ENCODE data around the gene CLEC16A. TPM values are rescaled to one million over a fixed set of nuclear protein-coding genes. Genes with fewer than 3 reads are reported as not detected.

CLEC16A gene
- polyA plus RNA-seq, 5 donors: 16.5 to 19.9 (median 18.6) TPM

DNA sequence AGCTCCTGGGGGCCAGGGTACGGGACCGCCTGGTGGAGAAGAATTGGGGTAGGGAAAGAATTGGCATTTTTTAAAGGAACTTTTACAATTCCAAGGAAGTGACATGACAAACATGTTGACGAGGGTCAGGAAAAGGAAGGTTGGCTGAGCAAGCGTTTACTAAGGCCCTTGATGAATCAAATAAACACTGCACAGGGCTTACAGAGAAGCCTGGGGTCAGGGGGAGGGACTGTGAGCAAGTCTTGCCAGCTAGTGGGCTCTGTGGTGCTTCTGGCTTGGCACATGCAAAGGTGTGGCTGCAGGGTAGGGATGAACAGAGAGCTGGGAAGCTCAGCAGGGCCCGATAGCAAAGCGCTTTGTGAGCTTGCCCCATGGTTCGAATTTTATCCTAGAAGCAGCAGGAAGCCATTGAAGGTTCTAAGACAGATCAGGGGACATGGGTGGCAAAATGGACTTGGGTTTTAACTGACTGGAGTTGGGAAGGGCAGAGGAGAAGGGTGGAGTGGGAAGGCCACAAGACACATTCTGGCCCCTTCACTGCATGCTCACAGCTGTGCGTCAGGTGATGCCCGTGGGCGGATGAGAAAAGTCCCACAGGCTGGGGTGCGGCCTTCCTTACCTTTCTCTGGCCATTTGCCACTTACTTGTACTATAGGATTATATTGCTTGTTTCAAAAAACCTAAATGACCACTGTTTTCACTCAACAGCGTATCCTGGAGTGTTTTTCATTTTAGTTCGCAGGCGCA is 193.8 kb downstream of the CLEC16A start:
- DNase-seq: no peak

DNA sequence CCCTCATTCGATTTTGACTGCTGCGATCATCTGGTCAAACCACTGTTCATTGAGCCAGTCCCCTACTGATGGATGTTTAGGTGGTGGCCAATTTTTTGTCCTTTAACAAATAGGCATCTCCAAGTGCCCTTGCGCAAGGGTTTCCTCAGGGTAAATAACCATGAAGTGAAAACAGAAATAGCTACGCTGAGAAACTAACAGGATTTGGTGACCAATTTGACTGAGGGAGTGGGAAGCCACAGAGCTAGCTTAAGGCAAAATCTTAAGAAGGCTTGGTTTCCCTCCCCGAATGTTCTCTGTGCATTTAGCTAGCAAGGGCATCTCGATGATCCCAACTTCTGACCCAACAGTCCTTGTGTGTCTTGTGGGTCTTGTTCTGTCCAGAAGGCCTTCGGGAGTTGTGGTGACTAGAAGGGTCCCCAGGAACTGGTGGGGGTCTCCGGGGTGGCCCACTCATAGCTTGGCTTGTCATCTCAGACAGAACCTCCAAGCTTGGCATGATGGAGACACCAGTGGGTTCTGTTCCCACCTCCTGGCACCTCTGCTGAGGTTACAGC is 194.5 kb downstream of the CLEC16A start:
- no peak for DNase-seq

DNA sequence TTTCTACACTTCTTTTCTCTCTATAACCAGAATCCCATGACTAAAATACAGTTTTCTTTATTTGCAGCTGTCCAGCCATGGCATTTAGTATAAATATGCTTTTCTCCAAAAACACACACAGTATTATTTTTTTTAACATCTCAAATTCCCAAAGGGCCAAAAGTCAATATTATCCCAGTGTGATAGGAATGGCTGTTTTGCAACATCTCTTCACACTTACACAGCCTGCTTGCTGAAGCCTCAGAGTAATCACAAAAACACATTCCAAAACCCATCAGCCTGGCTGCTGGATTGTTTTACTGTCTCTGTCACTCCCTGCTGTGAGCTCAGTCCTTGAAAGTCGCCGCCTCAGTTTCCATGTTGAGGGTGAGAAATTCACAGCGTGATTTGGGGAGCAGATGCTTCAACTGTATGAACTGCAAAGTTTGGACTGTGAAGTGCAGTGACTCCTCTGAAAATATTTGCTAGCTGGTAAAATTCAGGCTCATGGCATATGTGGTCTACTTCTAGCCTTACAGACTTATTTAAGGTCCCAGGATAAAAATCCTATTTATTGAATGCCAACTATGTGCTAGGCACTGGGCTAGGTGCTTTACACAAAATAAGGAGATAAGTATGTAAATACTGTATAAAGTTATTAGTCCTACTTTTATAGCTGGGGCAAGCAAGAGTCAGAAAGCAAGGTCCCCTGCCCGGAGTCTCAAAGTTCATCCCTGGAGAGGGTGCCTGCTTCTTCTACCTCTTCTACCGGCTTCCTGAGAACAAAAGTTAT is 195.1 kb downstream of the CLEC16A start:
- no peak for DNase-seq

DNA sequence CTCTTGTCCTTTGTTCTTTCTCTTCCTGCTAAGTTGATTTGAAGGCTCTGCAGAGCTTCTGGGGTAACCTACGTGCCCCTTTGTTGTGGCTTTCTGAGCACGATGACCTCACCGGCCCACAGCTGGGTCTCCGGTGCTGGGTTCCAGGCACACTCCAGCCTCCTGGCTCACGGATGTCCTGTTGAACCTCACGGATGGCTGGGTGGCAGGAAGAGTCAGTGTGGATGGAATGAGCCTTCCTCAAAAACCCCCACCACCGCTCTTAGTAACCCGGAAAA is 195.7 kb downstream of the CLEC16A start:
- no peak for DNase-seq

DNA sequence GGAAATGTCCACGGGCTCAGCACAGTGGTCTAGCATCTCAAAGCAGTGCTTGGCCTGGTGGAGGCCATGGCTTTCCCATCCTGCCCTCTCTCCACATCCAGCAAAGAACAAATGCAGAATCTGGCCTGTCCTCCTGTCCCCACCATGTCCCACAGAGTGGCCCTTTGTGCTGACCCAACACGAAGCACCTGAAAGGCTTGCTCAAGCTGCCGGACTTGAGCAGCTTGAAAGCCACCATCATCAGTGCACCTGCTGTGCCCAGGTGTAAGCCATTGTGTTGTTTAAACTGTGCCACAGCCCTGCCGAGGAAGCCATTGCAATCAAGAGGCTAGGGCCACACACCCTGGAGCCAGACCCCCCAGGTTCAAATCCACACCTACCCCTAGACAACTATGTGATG is 196.1 kb downstream of the CLEC16A start:
- no peak for DNase-seq

DNA sequence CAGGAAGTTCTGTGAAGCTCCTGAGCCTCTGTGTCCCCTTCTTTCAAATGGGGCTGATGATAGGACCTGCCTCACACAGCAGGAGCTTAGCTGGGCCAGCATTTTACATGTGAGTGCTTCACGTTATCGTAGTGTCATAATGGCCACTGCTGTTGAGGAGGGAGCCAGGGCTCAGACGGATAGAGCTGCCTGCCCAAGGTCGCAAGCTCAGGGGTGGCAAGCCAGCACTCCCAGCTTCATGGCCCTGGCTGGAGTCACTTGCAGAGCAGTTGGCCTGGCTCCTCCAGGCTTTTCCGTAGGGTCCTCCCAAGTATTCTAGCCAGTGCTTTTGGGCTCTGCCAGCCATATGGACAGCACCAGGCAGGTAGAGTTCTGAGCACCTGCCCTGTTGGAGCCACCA is 196.5 kb downstream of the CLEC16A start:
- DNase-seq: no peak

DNA sequence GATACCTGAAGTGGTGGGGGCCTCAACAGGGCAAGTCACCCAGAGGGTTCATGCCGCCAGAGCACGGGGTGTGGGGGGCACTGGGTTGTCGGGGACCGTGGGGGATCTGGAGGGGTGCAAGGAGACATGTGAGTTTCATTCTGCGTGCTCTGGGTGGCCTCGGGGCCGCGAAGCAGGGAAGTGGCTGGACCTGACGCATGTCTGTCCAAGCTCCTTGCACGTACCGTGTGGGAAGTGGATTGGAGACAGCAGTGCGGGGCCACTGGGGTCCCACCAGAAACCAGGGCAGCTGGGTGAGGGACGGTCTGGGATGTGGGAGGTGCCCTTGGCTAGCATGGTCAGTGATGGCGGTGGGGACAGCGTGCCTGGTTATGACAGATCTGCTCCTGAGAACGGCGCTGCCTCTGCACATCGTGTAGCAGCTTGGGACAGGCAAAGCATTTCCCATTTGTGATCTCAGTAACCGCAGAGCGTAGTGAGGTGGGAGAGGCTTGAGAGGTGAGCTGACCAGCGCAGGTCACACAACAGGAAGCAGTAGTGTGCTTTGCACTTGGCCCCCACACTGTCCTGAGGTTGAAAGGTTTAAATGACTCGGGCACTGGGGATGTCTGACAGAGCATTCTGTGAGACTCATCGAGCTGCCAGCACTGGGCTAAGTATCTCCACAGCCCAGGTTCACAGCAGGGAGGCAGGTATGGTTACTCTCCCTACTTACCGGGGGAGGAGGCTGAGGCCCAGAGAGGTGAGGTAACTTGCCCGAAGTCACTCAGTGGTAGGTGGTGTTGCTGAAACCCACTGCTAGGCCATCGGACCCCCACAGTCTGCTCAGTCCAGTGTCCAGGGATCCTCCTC is 197.3 kb downstream of the CLEC16A start:
- DNase-seq: no peak

DNA sequence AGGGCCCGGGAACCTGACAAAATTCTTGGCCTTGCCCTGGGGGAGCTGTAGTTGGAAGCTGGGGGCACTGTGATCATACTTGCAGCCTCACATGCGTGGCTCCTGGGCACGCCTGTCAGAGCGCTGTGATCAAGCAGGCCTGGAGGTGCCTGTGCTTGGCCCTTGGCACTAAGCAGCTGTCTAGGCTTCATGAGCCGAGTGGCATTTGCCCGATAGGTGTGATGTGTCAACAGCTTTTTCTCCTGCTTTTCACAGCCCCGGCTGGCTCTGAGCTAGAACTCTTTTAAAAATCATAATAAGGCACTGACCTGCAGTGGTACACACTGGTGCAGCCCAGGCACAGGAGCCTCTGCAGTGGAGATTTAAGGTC is 197.9 kb downstream of the CLEC16A start:
- DNase-seq: no peak

DNA sequence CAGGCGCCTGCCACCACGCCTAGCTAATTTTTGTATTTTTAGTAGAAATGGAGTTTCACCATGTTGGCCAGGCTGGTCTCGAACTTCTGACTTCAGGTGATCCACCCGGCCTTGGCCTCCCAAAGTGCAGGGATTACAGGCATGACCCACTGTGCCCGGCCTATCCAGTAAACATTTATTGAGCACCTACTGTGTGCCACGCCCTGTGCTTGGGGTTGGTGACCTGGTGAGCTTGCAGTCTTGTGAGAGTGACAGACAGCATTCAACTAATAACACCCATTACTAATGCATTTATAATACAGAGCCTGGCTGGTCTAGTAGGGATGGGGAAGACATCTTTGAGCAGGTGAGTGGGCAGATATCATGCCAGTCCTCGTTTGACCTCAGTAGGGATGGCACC is 198.6 kb downstream of the CLEC16A start:
- DNase-seq: no peak

DNA sequence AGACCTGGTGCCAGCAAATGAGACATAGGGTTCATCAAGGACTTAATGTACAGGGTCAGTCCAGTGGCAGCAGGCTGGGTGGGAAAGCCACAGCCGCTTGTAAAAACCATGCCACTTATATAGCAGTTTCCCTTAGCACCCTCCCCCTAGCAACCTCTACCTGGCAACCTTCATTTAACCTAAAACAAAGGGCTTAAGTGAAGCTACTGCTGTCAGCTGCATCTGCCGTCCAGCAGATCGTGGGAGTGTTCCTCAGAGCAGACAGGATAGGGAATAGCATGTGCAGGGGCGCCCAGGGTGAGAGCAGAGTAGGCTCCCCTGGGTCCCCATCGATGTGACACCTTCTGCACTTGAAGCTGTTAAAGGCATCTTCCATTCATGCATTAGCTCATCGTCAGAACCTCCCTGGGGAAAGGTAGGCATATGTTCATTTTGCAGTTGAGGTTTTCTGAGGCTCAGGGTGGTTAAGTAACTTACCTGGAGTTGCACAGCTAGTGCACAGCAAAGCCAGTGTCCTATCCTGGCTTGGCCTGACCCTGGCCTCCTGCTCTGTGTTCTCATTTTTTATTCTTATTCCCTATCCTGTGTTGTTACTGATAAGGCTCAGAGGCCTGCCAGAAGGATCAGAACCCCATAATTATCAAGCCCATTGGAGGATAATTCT is 199.1 kb downstream of the CLEC16A start:
- no peak for DNase-seq

DNA sequence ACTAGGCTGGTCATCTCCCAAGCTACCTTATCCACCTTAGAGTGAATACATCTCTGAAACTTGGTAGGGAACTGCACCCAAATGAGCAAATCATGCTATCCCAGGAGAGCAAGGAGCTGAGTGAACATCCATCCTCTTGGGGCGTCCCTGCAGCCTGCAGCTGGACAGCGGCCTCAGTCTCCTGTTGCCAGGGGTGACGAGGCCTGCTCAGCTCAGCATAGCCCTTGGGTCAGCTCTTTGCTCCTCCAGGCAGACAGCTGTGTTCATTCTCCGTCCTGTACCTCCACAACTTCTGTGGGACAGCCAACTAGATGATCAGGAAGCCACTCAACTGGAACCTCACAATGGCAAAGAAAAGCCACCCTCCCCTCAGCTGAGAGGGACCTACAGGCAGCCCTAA is 199.8 kb downstream of the CLEC16A start:
- no peak for DNase-seq

DNA sequence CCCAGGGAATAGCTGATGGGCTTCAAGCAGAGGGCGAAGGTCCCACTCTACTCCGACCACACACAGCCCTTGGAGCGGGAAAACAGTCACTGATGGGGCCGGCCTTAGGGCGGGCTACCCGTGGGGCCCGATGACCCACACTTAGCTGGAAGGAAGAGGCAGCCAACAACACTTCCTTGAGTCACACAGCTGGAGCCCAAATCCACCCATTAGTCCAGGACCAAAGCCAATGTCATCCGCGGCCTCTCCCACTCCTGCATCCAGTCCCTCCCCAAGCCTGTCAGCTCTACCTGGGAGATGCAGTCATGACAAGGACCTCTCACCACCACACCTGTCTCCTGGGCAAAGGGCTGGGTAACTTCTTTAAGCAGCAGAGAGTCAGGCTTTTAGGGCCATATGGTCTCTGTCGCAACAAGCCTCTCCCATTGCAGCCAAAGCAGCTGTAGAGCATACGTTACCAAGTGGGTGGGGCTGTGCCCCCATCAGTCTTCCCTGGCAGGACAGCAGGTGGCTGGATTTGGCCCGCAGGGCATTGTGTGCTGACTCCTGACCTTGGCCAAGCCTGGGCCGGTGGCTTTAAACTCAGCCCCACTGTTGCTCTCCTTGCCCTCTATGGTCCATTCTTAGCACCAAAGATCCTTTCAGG is 200.9 kb downstream of the CLEC16A start:
- DNase-seq: no peak

DNA sequence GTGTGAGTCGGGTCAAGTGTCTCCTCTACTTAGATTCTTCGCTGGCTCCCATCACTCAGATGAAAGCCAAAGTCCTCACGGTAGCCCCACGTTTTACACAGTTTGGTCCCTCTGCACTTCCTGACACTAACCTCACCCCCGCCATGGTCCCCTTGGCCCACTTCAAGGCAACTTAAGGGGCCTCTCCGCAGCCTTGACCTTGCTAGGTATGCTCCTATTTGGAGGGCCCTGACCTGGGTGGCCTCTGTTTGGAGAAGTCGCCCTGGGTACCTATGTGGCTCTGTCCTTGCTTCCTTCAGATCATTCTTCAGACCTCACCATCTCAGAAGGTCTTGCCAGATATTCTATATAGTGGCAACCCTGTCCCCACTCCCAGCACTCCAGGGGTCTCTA is 201.5 kb downstream of the CLEC16A start:
- DNase-seq: no peak

DNA sequence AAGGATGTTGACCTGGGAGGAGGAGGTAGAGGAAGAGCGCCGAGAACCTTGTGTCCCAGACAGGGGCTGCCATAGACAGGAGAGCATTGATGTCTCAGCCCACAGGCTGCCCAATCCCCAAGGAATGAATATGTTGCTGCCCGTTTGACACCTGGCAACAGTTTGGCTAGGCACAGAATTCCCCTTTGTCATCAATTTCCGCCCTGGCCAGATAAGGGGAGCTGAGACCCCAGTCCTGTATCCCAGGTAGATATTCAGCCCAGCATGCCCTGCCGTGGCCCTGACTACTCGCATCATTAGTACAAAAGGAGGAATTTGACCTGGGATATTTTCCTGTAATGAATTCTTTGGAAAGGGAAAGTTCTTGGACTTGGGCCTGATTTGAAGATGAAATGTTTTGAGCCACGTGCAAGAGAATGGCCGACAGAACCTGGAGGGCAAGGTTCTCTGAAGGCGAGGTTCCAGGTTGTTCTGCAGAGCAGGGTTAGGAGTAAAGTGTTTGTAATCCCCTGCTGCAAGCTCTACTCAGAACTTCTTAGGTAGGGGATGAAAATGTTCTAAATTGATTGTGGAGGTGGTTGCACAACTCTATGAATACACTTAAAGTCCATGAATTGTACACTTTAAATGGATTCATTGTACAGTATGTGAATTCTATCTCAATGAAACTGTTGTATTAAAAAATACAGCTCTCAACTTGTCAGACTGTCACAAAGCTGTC is 202.8 kb downstream of the CLEC16A start:
- DNase-seq: no peak

DNA sequence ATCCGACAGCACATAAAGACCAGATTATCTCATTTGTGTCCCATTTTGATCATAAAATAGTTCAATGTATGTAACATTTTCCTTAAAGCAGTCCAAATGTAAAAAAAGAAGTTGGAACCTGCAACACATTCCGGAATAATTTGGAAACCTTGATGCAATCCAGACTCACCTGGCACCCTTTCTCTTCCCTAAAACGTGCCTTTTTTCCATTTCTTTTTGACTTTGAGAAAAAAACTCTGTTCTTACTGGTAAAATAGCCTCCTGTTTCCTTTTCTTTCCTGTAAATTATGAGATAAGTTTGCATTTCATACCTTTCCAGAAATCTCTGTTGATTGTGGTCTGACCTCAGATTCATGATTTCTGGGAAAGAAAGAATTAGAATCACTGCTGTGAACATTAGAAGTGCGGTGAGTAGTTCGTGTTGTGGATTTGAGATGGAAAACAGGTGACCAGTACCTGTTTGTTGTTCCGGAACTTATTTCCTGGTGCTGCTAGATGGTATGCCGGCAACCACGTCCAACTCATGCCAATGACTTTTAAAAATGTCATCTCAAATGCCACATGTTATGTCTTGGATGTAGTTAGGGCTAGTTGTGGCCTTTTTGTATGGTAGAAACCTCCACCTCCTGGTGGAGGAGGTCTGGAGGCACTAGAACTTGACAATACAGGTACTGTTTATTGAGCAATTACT is 203.5 kb downstream of the CLEC16A start:
- DNase-seq: no peak

DNA sequence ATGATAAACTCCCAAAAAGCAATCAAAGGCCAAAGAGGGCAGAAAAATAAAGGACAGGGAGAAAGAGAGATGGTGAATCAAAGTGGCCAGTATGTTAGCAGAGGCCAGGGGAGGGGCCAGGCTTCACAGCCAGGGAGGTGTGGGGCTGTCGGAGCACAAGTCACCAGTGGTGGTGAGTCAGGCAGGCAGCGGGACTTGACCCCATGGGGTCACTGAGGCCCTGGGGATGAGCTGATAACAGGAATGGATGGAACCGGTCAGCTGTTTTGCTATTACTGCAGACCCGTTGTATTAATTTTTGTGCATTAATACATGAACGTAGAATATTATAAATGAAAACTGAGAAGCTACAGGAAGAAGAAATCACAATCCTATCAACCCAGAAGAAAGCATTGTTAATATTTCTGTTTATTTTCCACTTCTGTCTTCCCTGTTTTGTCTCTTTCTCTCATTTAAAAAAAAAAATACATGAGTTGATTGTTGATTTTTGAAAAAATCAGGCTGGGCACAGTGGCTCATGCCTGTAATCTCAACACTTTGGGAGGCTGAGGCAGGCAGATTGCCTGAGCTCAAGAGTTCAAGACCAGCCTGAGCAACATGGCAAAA is 204.8 kb downstream of the CLEC16A start:
- DNase-seq: no peak

DNA sequence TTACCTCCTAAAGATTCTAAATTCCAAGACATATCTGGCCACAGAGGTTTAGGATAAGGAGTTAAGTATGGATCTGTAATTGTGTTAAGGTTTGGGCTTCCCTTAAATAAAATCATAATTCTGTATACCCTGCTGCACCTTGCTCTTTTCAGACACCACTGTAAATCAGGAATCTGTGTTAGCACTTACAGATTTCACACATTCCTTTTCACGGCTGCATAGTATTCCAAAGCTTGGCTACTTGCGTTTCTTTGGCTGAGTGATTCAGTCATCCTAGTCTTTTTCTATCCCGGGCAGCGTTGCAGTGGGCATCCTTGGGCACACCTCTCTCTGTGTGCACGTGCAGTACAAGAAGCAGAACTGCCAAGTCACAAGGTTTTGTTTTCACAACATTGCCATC is 205.8 kb downstream of the CLEC16A start:
- no peak for DNase-seq

DNA sequence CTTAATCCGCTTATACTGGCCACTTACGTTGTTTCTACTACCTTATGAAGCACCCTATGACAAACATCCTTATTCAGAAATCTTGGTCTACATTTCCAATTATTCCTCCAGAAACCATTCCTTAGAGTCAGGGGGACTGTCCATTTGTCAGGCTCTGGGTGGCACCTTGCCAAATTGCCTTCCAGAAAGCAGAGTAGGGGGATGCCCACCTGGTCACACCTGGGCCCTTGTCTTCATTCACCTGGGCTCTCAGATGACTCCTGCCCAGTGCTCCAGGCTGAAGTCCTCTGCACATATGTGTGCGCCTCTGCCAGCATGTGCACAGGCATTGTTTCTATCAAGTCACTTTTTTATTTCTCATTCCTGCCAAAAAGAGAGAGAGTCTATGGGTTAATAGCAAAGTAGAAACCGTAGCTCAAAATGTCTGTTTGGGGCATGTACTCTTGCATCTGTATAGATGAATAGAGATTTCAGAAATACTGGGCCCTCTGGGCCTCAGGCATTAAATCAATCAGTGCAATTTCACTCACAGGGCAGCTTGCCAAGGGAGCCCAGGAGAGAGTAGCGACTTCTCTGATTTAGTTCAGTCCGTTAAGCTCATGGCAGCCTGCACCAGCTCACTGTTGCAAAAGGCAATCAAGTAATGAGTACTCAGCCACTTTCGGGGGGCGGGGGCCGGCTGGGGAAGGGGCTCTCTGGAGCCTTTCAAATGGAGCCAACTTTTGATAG is 207.0 kb downstream of the CLEC16A start:
- no peak for DNase-seq
